ENCODE data around the gene KRT12.

The KRT12 gene

GRCh38 chr17:40866838-40867237 is at the start of gene KRT12:
KRT12 (minus strand) TSS chr17:40867223; CDS start chr17:40867186, 37 bp downstream.
- TF ChIP-seq CTCF (IDR thresholded peaks at IDR 0.05; ENCODE audit: low read depth, low read length) = no peak

GRCh38 chr17:40916366-40916765 is 49.3 kb upstream of the KRT12 start:
- in situ Hi-C loops (cut with HindIII; ENCODE audit: low sequenced_read_pairs) = no loop called here
- TF ChIP-seq CTCF (IDR thresholded peaks at IDR 0.05; ENCODE audit: low read depth, low read length) = no peak
- DNase-seq (ENCODE audit: low read depth, low spot score) = no peak
- no peak overlapping the region for H3K4me3 ChIP-seq (ENCODE audit: low read depth, low read length)

More at GRCh38 chr17:40866838-40867237, at the start of gene KRT12:
- in situ Hi-C loops (cut with HindIII; ENCODE audit: low sequenced_read_pairs) = no loop called here
- no peak for DNase-seq (ENCODE audit: low read depth, low spot score)
- H3K4me3 ChIP-seq (ENCODE audit: low read depth, low read length) = no peak within 1 kb of the TSS

- H3K4me3 ChIP-seq (ENCODE audit: low read depth, low read length) = no peak overlapping the region
- in situ Hi-C loops (cut with HindIII; ENCODE audit: low sequenced_read_pairs) = no loop called here
- no peak for TF ChIP-seq CTCF (IDR thresholded peaks at IDR 0.05; ENCODE audit: low read depth, low read length)
- peak; percentile 61 for DNase-seq (ENCODE audit: low read depth, low spot score)
These were observed 48.8 kb upstream of the KRT12 start for GRCh38 chr17:40915721-40916256.

- in situ Hi-C loops (cut with HindIII; ENCODE audit: low sequenced_read_pairs) = no loop called here
- DNase-seq (ENCODE audit: low read depth, low spot score) = peak; percentile 92
- TF ChIP-seq CTCF (IDR thresholded peaks at IDR 0.05; ENCODE audit: low read depth, low read length) = no peak
- H3K4me3 ChIP-seq (ENCODE audit: low read depth, low read length) = no peak overlapping the region
These were observed 48.2 kb upstream of the KRT12 start for GRCh38 chr17:40915199-40915661.

- TF ChIP-seq CTCF (IDR thresholded peaks at IDR 0.05; ENCODE audit: low read depth, low read length) = no peak
- no peak overlapping the region for H3K4me3 ChIP-seq (ENCODE audit: low read depth, low read length)
- no peak for DNase-seq (ENCODE audit: low read depth, low spot score)
- in situ Hi-C loops (cut with HindIII; ENCODE audit: low sequenced_read_pairs) = no loop called here
These were observed 47.2 kb upstream of the KRT12 start for GRCh38 chr17:40914075-40914855.

- no peak overlapping the region for H3K4me3 ChIP-seq (ENCODE audit: low read depth, low read length)
- TF ChIP-seq CTCF (IDR thresholded peaks at IDR 0.05; ENCODE audit: low read depth, low read length) = no peak
- in situ Hi-C loops (cut with HindIII; ENCODE audit: low sequenced_read_pairs) = no loop called here
- no peak for DNase-seq (ENCODE audit: low read depth, low spot score)
These were observed 45.6 kb upstream of the KRT12 start for GRCh38 chr17:40912486-40913210.
